MM.1S (cell line): ENCODE measurements around the gene NXPH1.

Experiments used
- CTCF ChIP-seq: fragments of 300-600 bp; sonication (generic); IDR thresholded peaks from 2 replicates; pipeline ENCODE4 v1.5.1; 2016; ENCODE audit warnings: antibody characterized with exemption, low read length, mixed read lengths
- EZH2 ChIP-seq: fragments of 300-600 bp; sonication (generic); optimal IDR thresholded peaks from 2 replicates; pipeline ENCODE3; 2017; ENCODE audit warnings: low read depth, mild to moderate bottlenecking, antibody characterized with exemption, low read length, mixed read lengths
- EZH2phosphoT487 ChIP-seq: fragments of 300-600 bp; sonication (generic); IDR thresholded peaks from 2 replicates; pipeline ENCODE4 v1.6.1; 2018; ENCODE audit warnings: antibody characterized with exemption, low read length

GRCh38 chr7:8430643-8431042, 2.8 kb upstream of the NXPH1 start:
- TF ChIP-seq CTCF (no peak), EZH2phosphoT487 (no peak), EZH2 (no peak)
